Endothelial cell of umbilical vein (primary cell): ENCODE data around the gene KCNMA1.

Experiments used
- CTCF ChIP-seq, 2 donors: IDR thresholded peaks; 1 replicate in 1 of 2; 2 replicates in 1 of 2; pipeline ENCODE4 v1.5.1; 2011; ENCODE audit warnings: low read length in 2 of 2, mild to moderate bottlenecking in 2 of 2, moderate library complexity in 2 of 2, control low read depth in 1 of 2, inconsistent platforms in 1 of 2, low read depth in 1 of 2; ENCODE audit not compliant: insufficient read depth in 1 of 2; ENCODE audit errors: extremely low read depth in 1 of 2
- FOS ChIP-seq: IDR thresholded peaks from 2 replicates; pipeline ENCODE4 v1.6.1; 2011; ENCODE audit warnings: mild to moderate bottlenecking, low read length, moderate library complexity, borderline replicate concordance; ENCODE audit not compliant: insufficient read depth
- MAX ChIP-seq: IDR thresholded peaks from 2 replicates; pipeline ENCODE4 v1.6.1; 2011; ENCODE audit not compliant: insufficient read depth, insufficient read length
- MYC ChIP-seq: IDR thresholded peaks from one replicate; pipeline ENCODE4 v1.6.1; 2011; ENCODE audit warnings: mild to moderate bottlenecking, low read depth, low read length
- POLR2A ChIP-seq: IDR thresholded peaks from 2 replicates; pipeline ENCODE4 v1.6.1; 2012; ENCODE audit warnings: low read depth, mild to moderate bottlenecking, control low read depth, low read length

GRCh38 chr10:77147871-77148270 lies 489.7 kb downstream of the KCNMA1 start:
- TF ChIP-seq CTCF (IDR thresholded peaks at IDR 0.05; ENCODE audit: extremely low read depth in 1 of 2, insufficient read depth in 1 of 2, low read depth in 1 of 2, low read length in 2 of 2): no peak
- TF ChIP-seq POLR2A: no peak
- no peak for TF ChIP-seq MYC
- TF ChIP-seq MAX: no peak
- no peak for TF ChIP-seq FOS
